Colonic mucosa (tissue), 4 donors: ENCODE measurements around the gene ZNF576. TPM values are rescaled to one million over a fixed set of nuclear protein-coding genes. Genes with fewer than 3 reads are reported as not detected.
A peak's percentile ranks its signal among the peaks of the same experiment; 100 is the strongest.

ENCODE experiments used
- DNase-seq: peaks from one replicate; pipeline ENCODE4 v3.0.0-alpha.2; 2020
- H3K27ac ChIP-seq: fragments of 200-600 bp; one replicate; pipeline ENCODE4 v1.8.0; 2021
- H3K27me3 ChIP-seq: fragments of 200-600 bp; one replicate; pipeline ENCODE4 v1.8.0; 2021
- H3K36me3 ChIP-seq: fragments of 200-600 bp; one replicate; pipeline ENCODE4 v1.8.0; 2021
- H3K4me1 ChIP-seq: fragments of 200-600 bp; one replicate; pipeline ENCODE4 v1.8.0; 2021; ENCODE audit warnings: mild to moderate bottlenecking
- H3K4me3 ChIP-seq: fragments of 200-600 bp; one replicate; pipeline ENCODE4 v1.8.0; 2021
- H3K9ac ChIP-seq, 2 donors: one replicate each; pipeline ENCODE4 v1.7.0; 2013; ENCODE audit warnings: control low read depth in 2 of 2, low read depth in 2 of 2, low read length in 2 of 2
- H3K9me3 ChIP-seq: fragments of 200-600 bp; one replicate; pipeline ENCODE4 v1.8.0; 2021
- intact Hi-C: fragments of 100-400 bp; cut with DNase I; formaldehyde crosslinking; loops from one replicate; pipeline ENCODE4 v1.14.1; 2022
- total RNA-seq, 2 donors: library from RNA; stranded (reverse); fragmentation: NEBNext Ultra II Directional in 1 of 2; extraction: Animal tissue kit (Norgen Biotek cat#: 25700) in 1 of 2; gene quantifications; one replicate each; pipeline ENCODE4 v1.2.1, GENCODE V29; 2021
- TF ChIP-seq, protein P1 (sequence below): fragments of 200-600 bp; IDR thresholded peaks from one replicate; pipeline ENCODE4 v1.8.0; 2022; ENCODE audit warnings: antibody characterized with exemption, mild to moderate bottlenecking
- donor health status: healthy.
- donor health status: DM: no; HTN: no; CAD: no.
- donor health status: DM: no; HTN: no; CAD: no.

Gene ZNF576
- total RNA-seq, 2 donors from 2014 or later = 15.4 to 27.1 TPM

DNA sequence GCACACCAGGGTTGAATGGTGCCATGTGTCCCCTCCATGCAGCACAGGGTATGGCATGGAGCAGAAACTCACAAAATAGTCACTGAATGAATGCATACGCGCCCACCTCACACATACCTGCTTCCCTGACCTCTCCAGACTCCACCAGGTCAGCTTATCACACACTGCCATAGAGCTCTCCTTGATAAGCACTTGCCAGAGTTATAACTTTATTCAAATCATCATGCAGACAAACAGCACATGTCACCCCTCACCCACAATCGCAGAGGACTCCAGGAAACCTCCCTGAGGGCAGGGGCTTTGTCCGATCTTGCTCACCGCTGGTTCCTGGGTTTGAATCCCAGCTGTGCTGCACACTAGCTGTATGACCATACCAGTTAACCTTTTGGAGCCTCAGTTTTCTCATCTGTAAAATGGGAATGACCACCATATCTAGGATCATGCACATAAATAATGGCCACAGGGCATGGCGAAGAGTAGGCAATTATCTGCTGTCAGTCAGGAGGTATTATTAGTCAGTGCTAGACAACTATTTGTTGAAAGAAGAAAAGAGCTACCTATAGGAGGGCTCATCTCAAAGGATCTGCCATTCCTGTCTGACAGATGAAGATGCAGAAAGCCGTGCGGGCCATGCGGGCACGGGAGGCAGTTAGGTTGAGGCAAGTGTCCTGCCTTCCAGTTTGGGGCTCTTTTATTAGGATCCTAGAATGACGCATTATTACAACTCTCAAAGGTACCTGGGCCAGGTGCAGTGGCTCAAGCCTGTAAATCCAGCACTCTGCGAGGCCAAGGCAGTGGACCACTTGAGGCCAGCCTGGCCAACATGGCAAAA lies 35.0 kb upstream of the ZNF576 start:
- H3K9me3 ChIP-seq = no peaks in the 10 kb centered on the region
- intact Hi-C loops = no loop called here
- H3K27ac ChIP-seq = no peak overlapping the region
- H3K36me3 ChIP-seq = no peaks in the 10 kb centered on the region
- H3K27me3 ChIP-seq = no peaks in the 10 kb centered on the region
- no peak overlapping the region for H3K4me3 ChIP-seq
- DNase-seq = no peak
- no peak overlapping the region for H3K9ac ChIP-seq
- TF ChIP-seq, protein P1, sequence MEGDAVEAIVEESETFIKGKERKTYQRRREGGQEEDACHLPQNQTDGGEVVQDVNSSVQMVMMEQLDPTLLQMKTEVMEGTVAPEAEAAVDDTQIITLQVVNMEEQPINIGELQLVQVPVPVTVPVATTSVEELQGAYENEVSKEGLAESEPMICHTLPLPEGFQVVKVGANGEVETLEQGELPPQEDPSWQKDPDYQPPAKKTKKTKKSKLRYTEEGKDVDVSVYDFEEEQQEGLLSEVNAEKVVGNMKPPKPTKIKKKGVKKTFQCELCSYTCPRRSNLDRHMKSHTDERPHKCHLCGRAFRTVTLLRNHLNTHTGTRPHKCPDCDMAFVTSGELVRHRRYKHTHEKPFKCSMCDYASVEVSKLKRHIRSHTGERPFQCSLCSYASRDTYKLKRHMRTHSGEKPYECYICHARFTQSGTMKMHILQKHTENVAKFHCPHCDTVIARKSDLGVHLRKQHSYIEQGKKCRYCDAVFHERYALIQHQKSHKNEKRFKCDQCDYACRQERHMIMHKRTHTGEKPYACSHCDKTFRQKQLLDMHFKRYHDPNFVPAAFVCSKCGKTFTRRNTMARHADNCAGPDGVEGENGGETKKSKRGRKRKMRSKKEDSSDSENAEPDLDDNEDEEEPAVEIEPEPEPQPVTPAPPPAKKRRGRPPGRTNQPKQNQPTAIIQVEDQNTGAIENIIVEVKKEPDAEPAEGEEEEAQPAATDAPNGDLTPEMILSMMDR = no peak
- no peaks in the 10 kb centered on the region for H3K4me1 ChIP-seq

DNA sequence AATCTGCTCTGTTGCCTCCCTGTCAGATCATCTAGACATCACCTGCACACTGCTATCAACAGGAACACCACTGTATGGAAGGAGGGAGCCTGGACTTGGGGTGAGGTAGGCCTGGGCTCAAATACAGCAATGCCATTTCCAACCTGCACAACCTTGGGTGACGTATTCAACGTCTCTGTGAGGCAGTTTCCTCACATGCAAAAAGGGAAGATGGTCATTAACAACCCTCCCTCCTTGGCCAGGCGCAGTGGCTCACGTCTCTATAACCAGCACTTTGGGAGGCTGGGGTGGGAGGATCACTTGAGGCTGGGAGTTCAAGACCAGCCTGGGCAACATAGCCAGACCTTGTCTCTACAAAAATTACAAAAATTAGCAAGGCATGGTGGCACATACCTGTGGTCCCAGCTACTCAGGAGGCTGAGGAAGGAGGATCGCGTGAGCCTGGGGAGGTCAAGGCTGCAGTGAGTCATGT lies 34.1 kb upstream of the ZNF576 start:
- no peaks in the 10 kb centered on the region for H3K4me1 ChIP-seq
- intact Hi-C loops = no loop called here
- no peak overlapping the region for H3K9ac ChIP-seq
- DNase-seq = no peak
- H3K36me3 ChIP-seq = no peaks in the 10 kb centered on the region
- no peaks in the 10 kb centered on the region for H3K27me3 ChIP-seq
- TF ChIP-seq, protein P1 = no peak
- peak overlapping the region; percentile 59 for H3K27ac ChIP-seq
- no peaks in the 10 kb centered on the region for H3K9me3 ChIP-seq
- H3K4me3 ChIP-seq = no peak overlapping the region

DNA sequence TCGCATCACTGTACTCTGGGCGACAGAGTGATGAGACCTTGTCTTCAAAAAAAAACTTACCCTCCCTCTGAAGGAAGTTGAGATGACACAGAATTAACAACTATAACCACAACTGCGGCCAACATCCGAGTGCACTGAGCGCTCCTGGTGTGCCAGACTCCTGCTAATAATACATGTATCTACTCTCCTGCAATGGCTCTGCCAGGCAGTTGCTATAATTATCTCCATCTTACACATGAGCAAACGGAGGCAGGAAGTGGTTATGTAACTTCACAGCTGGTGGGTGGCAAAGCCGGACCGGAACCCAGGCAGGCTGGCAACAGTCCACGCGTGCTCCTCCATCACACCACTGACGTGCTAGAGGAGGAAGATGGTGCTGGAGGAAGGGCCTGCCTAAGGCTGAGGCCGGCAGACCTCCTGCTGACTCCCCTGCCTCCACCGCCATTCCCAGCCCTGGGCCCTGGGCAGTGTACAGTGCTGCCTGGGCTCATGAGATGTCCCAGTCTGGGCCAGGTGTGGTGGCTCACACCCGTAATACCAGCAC lies 33.6 kb upstream of the ZNF576 start:
- Histone ChIP-seq H3K9ac (no peak overlapping the region), H3K36me3 (no peaks in the 10 kb centered on the region), H3K27me3 (no peaks in the 10 kb centered on the region), H3K4me1 (no peaks in the 10 kb centered on the region), H3K9me3 (no peaks in the 10 kb centered on the region), H3K27ac (peak overlapping the region; percentile 59), H3K4me3 (no peak overlapping the region)
- intact Hi-C loops = no loop called here
- DNase-seq = peak; percentile 59
- TF ChIP-seq, protein P1 = no peak

DNA sequence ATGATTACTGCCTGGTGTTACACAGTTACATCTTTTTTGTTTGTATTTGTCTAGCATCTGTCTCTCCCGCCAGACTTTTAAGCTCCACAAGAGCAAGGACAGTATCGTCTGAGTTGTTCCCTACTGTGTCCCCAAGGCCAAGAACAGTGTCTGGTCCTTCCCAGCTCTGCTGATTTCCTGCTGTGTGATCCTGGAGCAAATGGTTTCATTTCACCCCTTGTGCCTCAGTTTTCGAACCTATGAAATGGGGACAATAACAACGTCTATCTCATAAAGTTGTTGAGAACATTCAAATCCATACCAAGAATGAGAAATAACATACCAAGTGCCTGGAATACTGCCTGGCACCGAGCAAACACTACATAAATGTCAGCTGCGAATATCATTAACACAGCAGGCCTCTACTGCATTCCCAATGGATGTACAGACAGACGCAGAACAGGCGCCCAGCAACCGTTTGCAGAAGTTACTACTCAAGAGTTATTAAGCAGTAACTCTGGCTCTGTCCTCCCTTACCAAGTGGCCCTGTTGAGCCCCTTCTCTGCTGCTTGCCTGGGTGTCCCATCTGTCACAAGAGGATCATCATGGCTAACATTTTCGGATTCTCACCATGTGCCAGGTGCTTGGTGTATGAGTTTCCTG lies 32.5 kb upstream of the ZNF576 start:
- Histone ChIP-seq H3K4me1 (no peaks in the 10 kb centered on the region), H3K9ac (no peak overlapping the region), H3K9me3 (no peaks in the 10 kb centered on the region), H3K27me3 (no peaks in the 10 kb centered on the region), H3K27ac (no peak overlapping the region), H3K36me3 (no peaks in the 10 kb centered on the region), H3K4me3 (no peak overlapping the region)
- TF ChIP-seq, protein P1 = no peak
- intact Hi-C loops = no loop called here
- no peak for DNase-seq

DNA sequence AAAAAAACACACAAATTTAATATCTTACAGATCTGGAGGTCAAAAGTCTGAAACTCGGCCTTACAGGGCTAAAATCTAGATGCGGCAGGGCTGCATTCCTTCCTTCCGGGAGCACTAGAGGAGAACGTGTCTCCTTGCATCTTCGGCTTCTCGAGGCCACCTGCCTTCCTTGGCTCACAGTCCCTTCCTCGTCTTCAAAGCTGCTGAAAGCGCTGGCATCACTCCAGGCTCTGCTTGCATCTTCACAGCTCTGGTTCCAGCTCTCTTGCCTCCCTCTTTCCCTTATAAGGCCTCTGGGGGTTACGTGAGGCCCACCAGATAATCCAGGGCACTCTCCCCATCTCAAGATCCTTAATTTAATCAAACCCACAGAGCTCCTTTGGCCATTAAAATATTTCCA lies 31.6 kb upstream of the ZNF576 start:
- H3K27ac ChIP-seq = no peak overlapping the region
- TF ChIP-seq, protein P1 = no peak
- no peaks in the 10 kb centered on the region for H3K27me3 ChIP-seq
- no peaks in the 10 kb centered on the region for H3K36me3 ChIP-seq
- H3K4me1 ChIP-seq = no peaks in the 10 kb centered on the region
- no peak for DNase-seq
- intact Hi-C loops = no loop called here
- no peak overlapping the region for H3K4me3 ChIP-seq
- no peak overlapping the region for H3K9ac ChIP-seq
- no peaks in the 10 kb centered on the region for H3K9me3 ChIP-seq
